Measurements from ENCODE around the gene PHC3. TPM values are rescaled to one million over a fixed set of nuclear protein-coding genes. Genes with fewer than 3 reads are reported as not detected.

Gene PHC3
- polyA plus RNA-seq, 1 donor from 2014 or later: 18.6 TPM

GRCh38 chr3:170107941-170108340 is 73.6 kb downstream of the PHC3 start:
- Histone ChIP-seq H3K9ac (ENCODE audit: low read length) (no peak overlapping the region), H3K4me2 (ENCODE audit: low read length) (no peak overlapping the region), H3K9me2 (ENCODE audit: insufficient read depth, low read length) (no peaks in the 10 kb centered on the region), H3K9me3 (ENCODE audit: low read length) (no peaks in the 10 kb centered on the region), H3K4me3 (ENCODE audit: low read length) (no peak overlapping the region), H3K27me3 (ENCODE audit: insufficient read depth, low read depth, low read length) (no peaks in the 10 kb centered on the region), H3F3A (ENCODE audit: insufficient read depth, low read length, poor library complexity, severe bottlenecking) (no peaks in the 10 kb centered on the region), H4K20me1 (ENCODE audit: insufficient read depth) (no peaks in the 10 kb centered on the region), H2AFZ (ENCODE audit: low read depth, low read length) (no peak overlapping the region), H3K27ac (ENCODE audit: low read length) (no peak overlapping the region), H3K79me2 (replicated peaks; ENCODE audit: insufficient read depth, low read length) (no peaks in the 10 kb centered on the region), H3K36me3 (ENCODE audit: insufficient read depth, low read length) (no peaks in the 10 kb centered on the region)
- TF ChIP-seq SMC3 (conservative IDR thresholded peaks at IDR 0.05; ENCODE audit: poor library complexity) (no peak), REST (IDR thresholded peaks at IDR 0.05; ENCODE audit: borderline replicate concordance) (no peak), MXI1 (conservative IDR thresholded peaks at IDR 0.05; ENCODE audit: poor library complexity, severe bottlenecking) (no peak), EP300 (conservative IDR thresholded peaks at IDR 0.05; ENCODE audit: poor library complexity, severe bottlenecking) (no peak), POLR2AphosphoS5 (IDR thresholded peaks at IDR 0.05) (no peak), CTCF (IDR thresholded peaks at IDR 0.05; ENCODE audit: poor library complexity, severe bottlenecking) (no peak), TAF1 (IDR thresholded peaks at IDR 0.05; ENCODE audit: low read depth) (no peak)

GRCh38 chr3:170102431-170102830 is 79.1 kb downstream of the PHC3 start:
- Histone ChIP-seq H3K27ac (ENCODE audit: low read length) (no peak overlapping the region), H3K4me2 (ENCODE audit: low read length) (no peak overlapping the region), H4K20me1 (ENCODE audit: insufficient read depth) (no peaks in the 10 kb centered on the region), H3K79me2 (replicated peaks; ENCODE audit: insufficient read depth, low read length) (no peaks in the 10 kb centered on the region), H3K36me3 (ENCODE audit: insufficient read depth, low read length) (peaks cover 7% of the 10 kb centered on the region), H2AFZ (ENCODE audit: low read depth, low read length) (no peak overlapping the region), H3F3A (ENCODE audit: insufficient read depth, low read length, poor library complexity, severe bottlenecking) (no peaks in the 10 kb centered on the region), H3K9me2 (ENCODE audit: insufficient read depth, low read length) (no peaks in the 10 kb centered on the region), H3K27me3 (ENCODE audit: insufficient read depth, low read depth, low read length) (no peaks in the 10 kb centered on the region), H3K9ac (ENCODE audit: low read length) (no peak overlapping the region), H3K9me3 (ENCODE audit: low read length) (no peaks in the 10 kb centered on the region), H3K4me3 (ENCODE audit: low read length) (no peak overlapping the region)
- no peak for TF ChIP-seq CTCF (IDR thresholded peaks at IDR 0.05; ENCODE audit: poor library complexity, severe bottlenecking)
- no peak for TF ChIP-seq SMC3 (conservative IDR thresholded peaks at IDR 0.05; ENCODE audit: poor library complexity)
- no peak for TF ChIP-seq EZH2 (IDR thresholded peaks at IDR 0.05; ENCODE audit: borderline replicate concordance, insufficient read depth, low read length, poor library complexity, severe bottlenecking)
- no peak for TF ChIP-seq MXI1 (conservative IDR thresholded peaks at IDR 0.05; ENCODE audit: poor library complexity, severe bottlenecking)
- TF ChIP-seq RAD21 (conservative IDR thresholded peaks at IDR 0.05): no peak
- TF ChIP-seq EP300 (conservative IDR thresholded peaks at IDR 0.05; ENCODE audit: poor library complexity, severe bottlenecking): no peak
- no peak for TF ChIP-seq TAF1 (IDR thresholded peaks at IDR 0.05; ENCODE audit: low read depth)
- TF ChIP-seq REST (IDR thresholded peaks at IDR 0.05; ENCODE audit: borderline replicate concordance): no peak

All from neural cell (in vitro differentiated cells).